ENCODE measurements around the gene OBSL1. TPM values are rescaled to one million over a fixed set of nuclear protein-coding genes. Genes with fewer than 3 reads are reported as not detected.
A peak's percentile ranks its signal among the peaks of the same experiment; 100 is the strongest.

The OBSL1 gene
- total and polyA plus RNA-seq, 4 donors, result 14.2 to 35.3 (median 27.3) TPM

DNA sequence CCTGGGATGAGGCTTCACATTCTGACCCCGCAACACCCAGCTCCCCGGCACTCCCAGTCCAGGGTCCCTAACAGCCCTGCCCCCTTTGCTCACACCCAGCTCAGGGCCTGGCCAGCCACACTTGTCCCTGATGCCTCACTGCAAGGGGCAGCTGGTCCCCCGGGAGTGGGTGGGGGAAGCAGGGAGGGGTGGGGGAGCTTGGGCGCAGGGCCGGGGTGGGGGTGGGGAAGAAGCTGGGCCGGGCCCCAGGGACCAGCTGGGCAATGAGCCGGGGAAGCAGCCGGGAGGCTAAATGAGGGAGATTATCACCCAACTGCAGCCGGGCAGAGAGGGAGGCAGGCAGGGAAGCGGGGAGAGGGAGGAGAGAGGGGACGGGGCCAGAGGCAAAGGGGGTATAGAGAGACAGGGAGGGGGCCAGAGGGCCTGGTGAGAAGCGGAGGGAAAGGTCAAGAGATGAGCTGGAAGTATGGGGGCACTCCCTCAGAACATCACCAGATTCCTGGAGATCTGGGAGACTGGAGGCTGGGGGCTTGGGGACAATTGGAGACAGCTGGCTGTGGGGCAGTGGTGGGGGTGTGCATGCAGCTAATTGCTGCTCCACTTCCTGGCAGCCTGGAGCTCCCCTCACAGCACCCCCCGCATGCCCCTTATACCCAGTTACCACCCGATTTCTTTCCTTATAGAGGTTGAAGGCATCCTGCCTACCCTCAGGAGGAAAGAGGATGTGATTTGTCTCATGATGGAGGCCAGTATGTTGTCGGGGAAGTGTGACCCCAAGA is 59.6 kb downstream of the OBSL1 start (continued):
- TF ChIP-seq, protein P1, sequence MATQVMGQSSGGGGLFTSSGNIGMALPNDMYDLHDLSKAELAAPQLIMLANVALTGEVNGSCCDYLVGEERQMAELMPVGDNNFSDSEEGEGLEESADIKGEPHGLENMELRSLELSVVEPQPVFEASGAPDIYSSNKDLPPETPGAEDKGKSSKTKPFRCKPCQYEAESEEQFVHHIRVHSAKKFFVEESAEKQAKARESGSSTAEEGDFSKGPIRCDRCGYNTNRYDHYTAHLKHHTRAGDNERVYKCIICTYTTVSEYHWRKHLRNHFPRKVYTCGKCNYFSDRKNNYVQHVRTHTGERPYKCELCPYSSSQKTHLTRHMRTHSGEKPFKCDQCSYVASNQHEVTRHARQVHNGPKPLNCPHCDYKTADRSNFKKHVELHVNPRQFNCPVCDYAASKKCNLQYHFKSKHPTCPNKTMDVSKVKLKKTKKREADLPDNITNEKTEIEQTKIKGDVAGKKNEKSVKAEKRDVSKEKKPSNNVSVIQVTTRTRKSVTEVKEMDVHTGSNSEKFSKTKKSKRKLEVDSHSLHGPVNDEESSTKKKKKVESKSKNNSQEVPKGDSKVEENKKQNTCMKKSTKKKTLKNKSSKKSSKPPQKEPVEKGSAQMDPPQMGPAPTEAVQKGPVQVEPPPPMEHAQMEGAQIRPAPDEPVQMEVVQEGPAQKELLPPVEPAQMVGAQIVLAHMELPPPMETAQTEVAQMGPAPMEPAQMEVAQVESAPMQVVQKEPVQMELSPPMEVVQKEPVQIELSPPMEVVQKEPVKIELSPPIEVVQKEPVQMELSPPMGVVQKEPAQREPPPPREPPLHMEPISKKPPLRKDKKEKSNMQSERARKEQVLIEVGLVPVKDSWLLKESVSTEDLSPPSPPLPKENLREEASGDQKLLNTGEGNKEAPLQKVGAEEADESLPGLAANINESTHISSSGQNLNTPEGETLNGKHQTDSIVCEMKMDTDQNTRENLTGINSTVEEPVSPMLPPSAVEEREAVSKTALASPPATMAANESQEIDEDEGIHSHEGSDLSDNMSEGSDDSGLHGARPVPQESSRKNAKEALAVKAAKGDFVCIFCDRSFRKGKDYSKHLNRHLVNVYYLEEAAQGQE (IDR thresholded peaks at IDR 0.05), result no peak
- TF ChIP-seq FOXA2 (IDR thresholded peaks at IDR 0.05) (no peak), FOXA1 (IDR thresholded peaks at IDR 0.05) (no peak)

DNA sequence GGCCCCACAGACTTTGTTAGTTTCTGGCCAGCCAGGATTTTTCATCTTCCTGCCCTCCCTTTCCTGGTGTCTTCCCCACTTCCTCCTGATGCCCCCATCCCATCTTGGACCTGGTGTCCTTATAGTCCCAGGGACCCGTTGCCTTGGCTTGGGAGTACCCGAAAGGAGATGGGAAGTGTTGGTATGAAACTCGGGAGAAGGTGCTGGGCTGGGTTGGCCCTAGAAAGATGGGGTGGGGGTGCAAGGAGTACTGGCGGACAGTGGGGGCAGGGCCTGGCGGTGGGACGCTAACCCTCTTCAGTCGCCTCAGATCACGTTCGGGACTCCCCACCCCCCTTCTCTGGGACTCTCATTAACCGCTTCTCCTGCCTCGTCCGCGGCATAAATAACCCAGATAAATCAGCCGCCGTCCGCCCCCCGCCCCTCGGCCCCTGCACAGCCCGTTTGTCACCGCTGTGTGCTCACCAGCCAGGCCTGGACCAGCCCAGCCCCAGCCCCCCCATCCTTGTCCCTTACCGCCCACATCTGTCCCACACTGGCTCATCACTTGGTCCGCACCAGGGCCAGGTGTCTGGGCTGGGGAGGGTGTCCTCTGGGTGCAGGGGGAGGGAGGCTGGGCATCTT is 60.7 kb downstream of the OBSL1 start:
- no peak overlapping the region for H3K4me3 ChIP-seq (ENCODE audit: low read depth in 1 of 3, low read length in 3 of 3)
- H3K9ac ChIP-seq (ENCODE audit: low read depth in 1 of 2, low read length in 2 of 2), result no peak overlapping the region
- H3K27ac ChIP-seq (ENCODE audit: low read depth in 1 of 2, low read length in 2 of 2), result no peak overlapping the region
- DNase-seq (ENCODE audit: low spot score), result no peak
- H3K27me3 ChIP-seq (ENCODE audit: control insufficient read depth in 4 of 4, insufficient read depth in 4 of 4, low read length in 3 of 4), result no peaks in the 10 kb centered on the region
- peaks cover 0 to 9% (median 6%) of the 10 kb centered on the region in 4 donors for H3K4me1 ChIP-seq (ENCODE audit: control insufficient read depth in 4 of 4, insufficient read depth in 4 of 4, low read length in 3 of 4)
- no peaks in the 10 kb centered on the region for H3K9me3 ChIP-seq (ENCODE audit: control insufficient read depth in 4 of 4, low read length in 3 of 4)
- WGBS, result 25% methylated on average over 22 of the region's 22 CpGs
- peaks cover 0 to 8% (median 5%) of the 10 kb centered on the region in 4 donors for H3K36me3 ChIP-seq (ENCODE audit: control insufficient read depth in 4 of 4, insufficient read depth in 3 of 4, low read depth in 1 of 4, low read length in 3 of 4)
- TF ChIP-seq, protein P2, sequence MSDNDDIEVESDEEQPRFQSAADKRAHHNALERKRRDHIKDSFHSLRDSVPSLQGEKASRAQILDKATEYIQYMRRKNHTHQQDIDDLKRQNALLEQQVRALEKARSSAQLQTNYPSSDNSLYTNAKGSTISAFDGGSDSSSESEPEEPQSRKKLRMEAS (IDR thresholded peaks at IDR 0.05), result no peak
- TF ChIP-seq, protein P3, sequence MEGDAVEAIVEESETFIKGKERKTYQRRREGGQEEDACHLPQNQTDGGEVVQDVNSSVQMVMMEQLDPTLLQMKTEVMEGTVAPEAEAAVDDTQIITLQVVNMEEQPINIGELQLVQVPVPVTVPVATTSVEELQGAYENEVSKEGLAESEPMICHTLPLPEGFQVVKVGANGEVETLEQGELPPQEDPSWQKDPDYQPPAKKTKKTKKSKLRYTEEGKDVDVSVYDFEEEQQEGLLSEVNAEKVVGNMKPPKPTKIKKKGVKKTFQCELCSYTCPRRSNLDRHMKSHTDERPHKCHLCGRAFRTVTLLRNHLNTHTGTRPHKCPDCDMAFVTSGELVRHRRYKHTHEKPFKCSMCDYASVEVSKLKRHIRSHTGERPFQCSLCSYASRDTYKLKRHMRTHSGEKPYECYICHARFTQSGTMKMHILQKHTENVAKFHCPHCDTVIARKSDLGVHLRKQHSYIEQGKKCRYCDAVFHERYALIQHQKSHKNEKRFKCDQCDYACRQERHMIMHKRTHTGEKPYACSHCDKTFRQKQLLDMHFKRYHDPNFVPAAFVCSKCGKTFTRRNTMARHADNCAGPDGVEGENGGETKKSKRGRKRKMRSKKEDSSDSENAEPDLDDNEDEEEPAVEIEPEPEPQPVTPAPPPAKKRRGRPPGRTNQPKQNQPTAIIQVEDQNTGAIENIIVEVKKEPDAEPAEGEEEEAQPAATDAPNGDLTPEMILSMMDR (IDR thresholded peaks at IDR 0.05; ENCODE audit: low read depth, low read length, missing input control), result no peak
- no peak for TF ChIP-seq TAF1 (conservative IDR thresholded peaks at IDR 0.05)

DNA sequence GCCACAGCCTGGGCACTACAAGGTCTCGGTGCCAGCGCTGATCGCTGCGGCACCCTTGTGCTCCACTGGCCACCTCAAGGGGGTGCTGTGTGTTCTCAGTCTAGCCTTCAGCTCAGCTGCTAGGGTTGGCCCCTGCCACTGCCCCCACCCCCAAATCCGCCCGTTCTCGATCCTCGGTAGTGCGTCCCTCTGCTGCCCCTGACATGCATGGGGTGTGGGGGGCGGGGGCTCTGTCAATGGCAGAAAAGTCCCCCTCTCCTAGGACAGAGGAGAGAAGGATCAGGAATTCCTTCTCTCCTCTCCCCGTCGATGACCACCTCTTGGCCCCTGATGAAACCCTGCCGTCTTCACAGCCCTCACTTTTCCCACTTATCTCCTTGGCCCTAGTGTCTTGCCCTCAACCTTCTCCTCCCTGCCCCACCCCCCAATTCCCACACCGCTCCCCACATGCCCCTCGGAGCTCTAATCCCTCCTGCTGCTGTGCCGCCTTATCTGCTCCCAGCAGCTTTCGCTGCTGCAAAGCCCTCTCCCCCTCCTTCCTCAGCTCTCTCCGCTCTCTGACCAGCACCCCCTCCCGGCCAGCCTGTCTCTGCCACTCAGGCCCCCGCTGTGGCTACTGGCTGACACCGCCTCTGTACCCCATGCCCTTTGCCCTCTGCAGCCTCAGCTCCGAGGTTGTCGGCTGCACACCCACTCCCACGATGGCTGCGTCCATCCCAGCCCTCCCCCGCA is 61.4 kb downstream of the OBSL1 start:
- Histone ChIP-seq H3K27me3 (ENCODE audit: control insufficient read depth in 4 of 4, insufficient read depth in 4 of 4, low read length in 3 of 4) (no peaks in the 10 kb centered on the region), H3K36me3 (ENCODE audit: control insufficient read depth in 4 of 4, insufficient read depth in 3 of 4, low read depth in 1 of 4, low read length in 3 of 4) (peaks cover 0 to 13% (median 7%) of the 10 kb centered on the region in 4 donors), H3K4me3 (ENCODE audit: low read depth in 1 of 3, low read length in 3 of 3) (no peak overlapping the region), H3K9ac (ENCODE audit: low read depth in 1 of 2, low read length in 2 of 2) (no peak overlapping the region), H3K9me3 (ENCODE audit: control insufficient read depth in 4 of 4, low read length in 3 of 4) (no peaks in the 10 kb centered on the region), H3K27ac (ENCODE audit: low read depth in 1 of 2, low read length in 2 of 2) (no peak overlapping the region), H3K4me1 (ENCODE audit: control insufficient read depth in 4 of 4, insufficient read depth in 4 of 4, low read length in 3 of 4) (peaks cover 0 to 9% (median 6%) of the 10 kb centered on the region in 4 donors)
- TF ChIP-seq HNF4A (conservative IDR thresholded peaks at IDR 0.05) (no peak), FOXA2 (IDR thresholded peaks at IDR 0.05) (no peak), RAD21 (IDR thresholded peaks at IDR 0.05) (no peak), SP1 (IDR thresholded peaks at IDR 0.05) (no peak)
- TF ChIP-seq, protein P4, sequence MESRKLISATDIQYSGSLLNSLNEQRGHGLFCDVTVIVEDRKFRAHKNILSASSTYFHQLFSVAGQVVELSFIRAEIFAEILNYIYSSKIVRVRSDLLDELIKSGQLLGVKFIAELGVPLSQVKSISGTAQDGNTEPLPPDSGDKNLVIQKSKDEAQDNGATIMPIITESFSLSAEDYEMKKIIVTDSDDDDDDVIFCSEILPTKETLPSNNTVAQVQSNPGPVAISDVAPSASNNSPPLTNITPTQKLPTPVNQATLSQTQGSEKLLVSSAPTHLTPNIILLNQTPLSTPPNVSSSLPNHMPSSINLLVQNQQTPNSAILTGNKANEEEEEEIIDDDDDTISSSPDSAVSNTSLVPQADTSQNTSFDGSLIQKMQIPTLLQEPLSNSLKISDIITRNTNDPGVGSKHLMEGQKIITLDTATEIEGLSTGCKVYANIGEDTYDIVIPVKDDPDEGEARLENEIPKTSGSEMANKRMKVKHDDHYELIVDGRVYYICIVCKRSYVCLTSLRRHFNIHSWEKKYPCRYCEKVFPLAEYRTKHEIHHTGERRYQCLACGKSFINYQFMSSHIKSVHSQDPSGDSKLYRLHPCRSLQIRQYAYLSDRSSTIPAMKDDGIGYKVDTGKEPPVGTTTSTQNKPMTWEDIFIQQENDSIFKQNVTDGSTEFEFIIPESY (IDR thresholded peaks at IDR 0.05), result no peak
- TF ChIP-seq, protein P3 (IDR thresholded peaks at IDR 0.05; ENCODE audit: low read depth, low read length, missing input control), result peak; percentile 45
- TF ChIP-seq, protein P2 (IDR thresholded peaks at IDR 0.05), result no peak
- 1% methylated on average over 26 of the region's 26 CpGs for WGBS
- DNase-seq (ENCODE audit: low spot score), result peak; percentile 83

All from liver (tissue), 9 donors.